Lower lobe of right lung (tissue), 2 donors: Measurements from ENCODE around the gene CDK15. TPM values are rescaled to one million over a fixed set of nuclear protein-coding genes. Genes with fewer than 3 reads are reported as not detected.

Experiments used
- ATAC-seq, 2 donors: fragments of 200-7000 bp; cut with Tn5 transposase; one replicate each; pipeline ENCODE4 v1.9.1; 2020 to 2022; ENCODE audit warnings: mild to moderate bottlenecking in 2 of 2, moderate library complexity in 2 of 2
- DNase-seq: peaks from one replicate; pipeline ENCODE4 v3.0.0-alpha.2; 2020
- H3K27ac ChIP-seq: fragments of 200-600 bp; one replicate; pipeline ENCODE4 v1.8.0; 2022
- H3K27me3 ChIP-seq: fragments of 200-600 bp; one replicate; pipeline ENCODE4 v1.8.0; 2022; ENCODE audit warnings: low read depth
- H3K36me3 ChIP-seq: fragments of 200-600 bp; one replicate; pipeline ENCODE4 v1.8.0; 2022; ENCODE audit warnings: mild to moderate bottlenecking
- H3K4me1 ChIP-seq: fragments of 200-600 bp; one replicate; pipeline ENCODE4 v1.8.0; 2022
- H3K4me3 ChIP-seq: fragments of 200-600 bp; one replicate; pipeline ENCODE4 v1.8.0; 2022; ENCODE audit warnings: mild to moderate bottlenecking
- H3K9me3 ChIP-seq: fragments of 200-600 bp; one replicate; pipeline ENCODE4 v1.8.0; 2022
- intact Hi-C: fragments of 100-400 bp; cut with DNase I; formaldehyde crosslinking; loops from one replicate; pipeline ENCODE4 v1.11.0; 2022
- total RNA-seq: library from RNA; stranded (reverse); fragmentation: NEBNext Ultra II Directional; extraction: Animal tissue kit (Norgen Biotek cat#: 25700); gene quantifications from one replicate; pipeline ENCODE4 v1.2.1, GENCODE V29; 2021
- TF ChIP-seq, protein P1 (sequence below): fragments of 200-600 bp; IDR thresholded peaks from one replicate; pipeline ENCODE4 v1.8.0; 2022; ENCODE audit warnings: antibody characterized with exemption, mild to moderate bottlenecking
- donor health status: DM: no; HTN: yes; CAD: no; lungs with severe emphysema.

Gene CDK15
- total RNA-seq, 1 donor from 2014 or later, result 4.5 TPM

DNA sequence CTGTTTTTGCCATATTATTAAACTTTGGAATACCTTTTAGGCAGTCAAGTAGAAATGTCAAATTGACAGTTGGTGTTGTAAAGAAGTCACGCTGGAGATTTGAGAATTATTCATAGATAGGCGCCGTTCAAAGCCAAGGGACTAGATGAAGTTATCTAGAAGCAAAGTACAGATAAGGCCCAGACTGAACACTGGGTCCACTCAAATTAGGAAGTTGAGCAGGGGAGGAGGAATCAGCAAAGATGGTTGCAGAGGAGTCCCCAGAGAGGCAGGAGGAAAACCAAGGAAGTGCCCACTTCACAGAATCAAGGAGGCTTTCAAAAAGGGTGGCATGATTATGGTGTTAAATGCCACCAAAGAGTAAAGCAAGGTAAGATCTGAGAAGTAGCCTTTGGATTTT, 16.0 kb upstream of the CDK15 start:
- H3K4me3 ChIP-seq, result no peak overlapping the region
- DNase-seq (no peak), ATAC-seq (no peak)
- intact Hi-C loops, result no loop called here
- no peaks in the 10 kb centered on the region for H3K27me3 ChIP-seq
- no peaks in the 10 kb centered on the region for H3K36me3 ChIP-seq
- TF ChIP-seq, protein P1, sequence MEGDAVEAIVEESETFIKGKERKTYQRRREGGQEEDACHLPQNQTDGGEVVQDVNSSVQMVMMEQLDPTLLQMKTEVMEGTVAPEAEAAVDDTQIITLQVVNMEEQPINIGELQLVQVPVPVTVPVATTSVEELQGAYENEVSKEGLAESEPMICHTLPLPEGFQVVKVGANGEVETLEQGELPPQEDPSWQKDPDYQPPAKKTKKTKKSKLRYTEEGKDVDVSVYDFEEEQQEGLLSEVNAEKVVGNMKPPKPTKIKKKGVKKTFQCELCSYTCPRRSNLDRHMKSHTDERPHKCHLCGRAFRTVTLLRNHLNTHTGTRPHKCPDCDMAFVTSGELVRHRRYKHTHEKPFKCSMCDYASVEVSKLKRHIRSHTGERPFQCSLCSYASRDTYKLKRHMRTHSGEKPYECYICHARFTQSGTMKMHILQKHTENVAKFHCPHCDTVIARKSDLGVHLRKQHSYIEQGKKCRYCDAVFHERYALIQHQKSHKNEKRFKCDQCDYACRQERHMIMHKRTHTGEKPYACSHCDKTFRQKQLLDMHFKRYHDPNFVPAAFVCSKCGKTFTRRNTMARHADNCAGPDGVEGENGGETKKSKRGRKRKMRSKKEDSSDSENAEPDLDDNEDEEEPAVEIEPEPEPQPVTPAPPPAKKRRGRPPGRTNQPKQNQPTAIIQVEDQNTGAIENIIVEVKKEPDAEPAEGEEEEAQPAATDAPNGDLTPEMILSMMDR, result no peak
- no peaks in the 10 kb centered on the region for H3K4me1 ChIP-seq
- H3K9me3 ChIP-seq, result no peaks in the 10 kb centered on the region
- H3K27ac ChIP-seq, result no peak overlapping the region

DNA sequence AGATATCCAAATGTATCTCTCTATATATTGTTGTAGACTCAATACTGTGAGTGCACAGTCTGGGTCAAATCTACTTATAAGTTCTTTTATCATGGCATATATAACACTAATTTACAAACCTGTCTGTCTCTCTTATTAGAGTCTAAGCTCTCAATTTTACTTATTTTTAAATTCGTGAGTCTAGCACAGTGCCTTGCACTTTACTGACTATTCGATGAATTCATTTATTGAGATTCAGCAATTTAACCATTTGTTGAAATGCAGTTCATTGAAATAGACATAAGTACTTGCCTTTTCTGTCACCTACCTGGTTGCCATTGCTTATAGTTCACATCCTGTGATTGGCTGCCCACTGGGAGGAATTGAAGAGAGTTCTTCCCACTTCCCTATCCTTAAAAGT, 15.3 kb upstream of the CDK15 start:
- no peaks in the 10 kb centered on the region for H3K27me3 ChIP-seq
- H3K9me3 ChIP-seq, result no peaks in the 10 kb centered on the region
- DNase-seq (no peak), ATAC-seq (no peak)
- no peaks in the 10 kb centered on the region for H3K4me1 ChIP-seq
- H3K4me3 ChIP-seq, result no peak overlapping the region
- intact Hi-C loops, result no loop called here
- no peaks in the 10 kb centered on the region for H3K36me3 ChIP-seq
- no peak overlapping the region for H3K27ac ChIP-seq
- TF ChIP-seq, protein P1, result no peak

DNA sequence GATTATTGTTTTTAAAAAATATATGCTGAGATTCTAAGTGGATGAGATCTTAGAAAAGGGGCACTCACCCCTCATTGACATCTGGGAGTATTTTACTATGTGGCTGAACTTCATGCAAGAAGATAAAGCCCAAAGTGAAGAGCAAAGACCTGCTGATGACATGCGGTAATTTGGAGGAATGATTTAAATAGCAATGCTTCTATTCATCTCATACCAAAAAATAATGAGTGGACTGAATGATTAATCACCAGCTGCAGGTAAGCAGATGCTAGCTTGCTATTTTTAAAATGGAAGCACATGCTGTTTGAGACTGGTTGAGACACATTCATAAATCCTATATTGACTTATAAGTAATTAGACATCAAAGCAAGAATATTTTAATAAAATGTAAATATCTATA, 12.7 kb upstream of the CDK15 start:
- Histone ChIP-seq H3K27ac (no peak overlapping the region), H3K9me3 (no peaks in the 10 kb centered on the region), H3K4me1 (no peaks in the 10 kb centered on the region), H3K36me3 (no peaks in the 10 kb centered on the region), H3K4me3 (no peak overlapping the region), H3K27me3 (no peaks in the 10 kb centered on the region)
- ATAC-seq, result no peak
- TF ChIP-seq, protein P1, result no peak
- intact Hi-C loops, result no loop called here
- DNase-seq, result no peak

DNA sequence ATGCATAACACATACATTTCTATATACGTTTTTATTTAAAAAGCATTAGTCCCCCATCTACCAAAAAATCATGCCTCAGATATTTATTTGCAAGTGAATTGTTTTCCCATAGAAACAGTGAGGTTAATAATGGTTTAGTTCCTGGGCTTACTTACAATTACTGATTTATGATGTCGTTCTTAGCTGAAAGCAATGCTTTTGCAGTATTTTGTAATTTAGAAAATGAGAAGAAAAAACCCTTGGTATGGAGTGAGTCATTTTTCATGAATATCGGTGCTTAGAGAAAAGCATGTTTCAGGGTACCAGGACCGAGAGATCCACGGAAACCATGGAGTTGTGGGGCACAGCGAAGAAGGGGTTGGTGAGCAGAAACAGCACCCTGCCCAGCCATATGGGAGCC, 12.0 kb upstream of the CDK15 start:
- Histone ChIP-seq H3K9me3 (no peaks in the 10 kb centered on the region), H3K36me3 (no peaks in the 10 kb centered on the region), H3K27me3 (no peaks in the 10 kb centered on the region), H3K4me3 (no peak overlapping the region), H3K27ac (no peak overlapping the region), H3K4me1 (no peaks in the 10 kb centered on the region)
- intact Hi-C loops, result no loop called here
- ATAC-seq (no peak), DNase-seq (no peak)
- TF ChIP-seq, protein P1, result no peak

DNA sequence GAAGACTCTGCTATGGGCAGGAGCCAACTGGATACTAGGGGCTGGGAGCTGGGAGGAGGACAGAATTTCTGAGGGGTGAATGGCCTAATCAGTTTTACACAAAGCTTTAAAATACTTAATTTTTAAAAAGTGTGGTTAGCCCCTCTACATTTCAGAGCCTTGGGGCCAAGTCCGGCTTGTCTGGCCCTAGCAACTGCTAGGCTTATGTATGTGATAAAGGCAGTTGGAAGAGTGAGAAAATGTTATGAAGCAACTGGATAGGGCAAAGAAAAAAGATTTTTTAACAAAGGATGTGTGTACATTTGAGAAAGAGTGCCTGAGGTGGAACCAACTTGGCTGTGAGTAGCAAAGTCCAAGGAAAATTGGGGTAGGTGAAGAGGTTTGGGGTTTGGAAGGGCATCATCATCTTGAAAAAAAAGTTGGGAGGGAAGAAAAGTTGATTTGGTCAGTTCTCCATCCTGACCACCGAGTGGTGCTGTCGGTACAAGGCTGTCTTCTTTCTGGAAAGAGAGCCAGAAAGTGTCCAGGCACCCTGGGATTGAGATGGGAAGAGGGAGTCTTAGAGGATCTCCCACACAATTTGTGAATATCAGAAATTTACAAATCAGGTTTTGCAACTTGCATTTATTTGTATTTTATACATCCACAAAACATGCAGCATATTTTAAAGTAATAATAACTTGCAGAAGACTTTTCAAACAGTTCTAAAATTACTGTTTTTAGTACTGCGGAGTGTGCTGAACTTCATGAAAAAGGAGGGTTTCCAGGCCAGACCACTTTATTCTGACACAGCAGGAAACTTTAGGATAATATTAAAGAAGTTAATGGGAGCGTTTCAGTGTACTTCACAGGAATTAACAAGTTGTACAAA, 10.5 kb upstream of the CDK15 start:
- Histone ChIP-seq H3K27ac (no peak overlapping the region), H3K27me3 (no peaks in the 10 kb centered on the region), H3K36me3 (no peaks in the 10 kb centered on the region), H3K4me1 (no peaks in the 10 kb centered on the region), H3K9me3 (no peaks in the 10 kb centered on the region), H3K4me3 (no peak overlapping the region)
- ATAC-seq (peak in 1 of 2 donors; percentile 51), DNase-seq (no peak)
- intact Hi-C loops, result no loop called here
- TF ChIP-seq, protein P1, result peak; percentile 50
